Activated T-cell treated with anti-CD3 and anti-CD28 coated beads, Interleukin-2, amount 50 U/mL, for 48 hours (primary cell): ENCODE data around the gene FAF1.
"Not testable (repeated sequence)": the region's sequence is repeated elsewhere in the genome, so short reads cannot be mapped to it uniquely, and the experiment has no call there.

Source experiments
- DNase-seq, 2 experiments: peaks; one replicate each; pipeline ENCODE4 v3.0.0-alpha.2; 2020

FAF1 gene

DNA sequence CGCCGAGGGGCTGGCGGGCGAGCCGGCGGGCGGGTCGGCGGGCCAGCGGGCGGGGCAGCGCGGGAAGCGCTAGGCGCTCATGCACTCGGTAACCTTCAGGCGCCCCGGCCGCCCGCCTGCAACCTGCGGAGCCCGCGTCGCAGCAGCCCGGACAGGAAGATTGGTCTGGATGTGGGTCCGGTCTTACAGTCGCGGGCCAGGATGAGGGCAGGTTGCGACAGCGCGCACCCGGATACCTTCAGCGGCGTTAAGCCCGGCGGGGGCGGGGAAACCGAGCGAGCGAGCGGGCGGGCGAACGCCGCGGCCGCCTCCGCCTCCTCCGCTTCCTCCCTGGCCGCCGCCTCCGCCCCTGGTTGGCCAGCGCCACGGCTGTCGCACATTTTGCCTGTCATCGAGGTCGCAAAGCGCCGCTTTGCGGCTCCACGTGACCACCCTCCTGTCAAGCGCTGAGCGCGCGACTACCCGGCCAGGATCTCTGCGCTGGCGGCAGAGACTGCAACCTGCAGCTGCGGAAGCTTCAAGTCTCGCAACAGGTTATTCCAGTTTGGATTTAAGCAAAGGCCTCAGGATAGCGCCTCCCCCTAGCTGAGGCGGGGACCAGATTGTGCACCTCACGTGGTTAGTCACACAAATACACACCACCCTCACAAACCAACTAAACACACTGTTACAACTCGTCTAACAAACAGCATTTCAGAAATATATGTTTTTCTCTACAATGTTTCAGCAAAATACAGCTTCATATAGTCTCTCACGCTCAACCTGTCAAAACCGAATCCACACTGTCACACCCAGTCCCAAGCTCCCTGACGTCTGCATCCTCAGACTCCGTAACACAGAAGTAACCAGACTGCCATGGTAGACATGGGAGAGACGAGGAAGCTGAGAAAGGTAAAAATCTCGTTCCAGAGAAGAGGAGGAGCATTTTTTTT is at the start of gene FAF1:
FAF1 (minus strand) TSS at position 355 of the 932 bp plus-strand sequence. CDS start 456 bp downstream, outside the sequence.
- peak; percentile 96 to 98 for DNase-seq

DNA sequence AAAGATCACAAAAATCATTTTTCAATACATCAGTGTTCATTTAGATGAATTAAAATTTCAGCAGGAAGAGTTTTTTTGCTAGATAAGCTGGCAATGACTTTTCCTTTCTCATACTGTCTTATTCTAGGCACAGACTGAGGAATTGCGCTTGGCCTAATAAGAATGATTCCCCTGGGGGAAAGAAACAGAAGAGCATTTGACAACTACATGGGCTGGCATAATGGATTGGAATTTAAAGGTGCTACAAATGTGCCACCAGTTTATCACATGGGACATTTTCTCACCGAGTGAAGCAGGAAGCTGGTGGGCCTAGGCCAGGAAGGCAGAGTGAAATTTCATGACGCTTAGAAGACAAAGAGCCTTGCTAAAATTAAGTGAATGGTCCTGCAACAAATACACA is 49.3 kb upstream of the FAF1 start:
- DNase-seq: no peak

DNA sequence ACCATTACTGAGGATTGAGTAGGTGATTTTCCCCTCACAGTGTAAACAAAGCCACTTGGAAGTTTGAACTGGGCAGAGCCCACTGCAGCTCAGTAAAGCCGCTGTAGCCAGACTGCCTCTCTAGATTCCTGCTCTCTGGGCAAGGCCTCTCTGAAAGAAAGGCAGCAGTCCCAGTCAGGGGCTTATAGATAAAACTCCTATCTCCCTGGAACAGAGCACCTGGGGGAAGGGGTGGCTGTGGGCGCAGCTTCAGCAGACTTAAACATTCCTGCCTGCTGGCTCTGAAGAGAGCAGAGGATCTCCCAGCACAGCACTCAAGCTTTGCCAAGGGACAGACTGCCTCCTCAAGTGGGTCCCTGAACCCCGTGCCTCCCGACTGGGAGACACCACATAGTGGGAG is 45.5 kb upstream of the FAF1 start:
- not testable (repeated sequence) for DNase-seq

DNA sequence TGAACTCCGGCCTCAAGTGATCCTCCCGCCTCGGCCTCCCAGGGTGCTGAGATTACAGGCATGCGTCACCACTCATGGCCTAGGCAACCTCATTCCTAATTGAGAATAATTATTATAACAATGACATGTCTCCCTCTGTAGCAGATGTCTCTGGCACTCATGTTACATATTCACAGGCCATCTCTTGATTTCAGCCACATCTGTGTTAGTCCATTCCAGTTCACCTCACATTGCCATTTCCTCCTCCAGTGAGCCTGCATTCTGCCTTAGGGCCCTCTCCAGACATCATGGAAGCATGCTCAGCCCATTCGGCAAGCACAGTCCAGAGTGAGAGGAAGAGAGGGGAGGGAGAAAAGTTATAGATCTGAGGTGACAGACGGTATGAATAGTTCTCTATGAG is 42.4 kb upstream of the FAF1 start:
- no peak for DNase-seq

DNA sequence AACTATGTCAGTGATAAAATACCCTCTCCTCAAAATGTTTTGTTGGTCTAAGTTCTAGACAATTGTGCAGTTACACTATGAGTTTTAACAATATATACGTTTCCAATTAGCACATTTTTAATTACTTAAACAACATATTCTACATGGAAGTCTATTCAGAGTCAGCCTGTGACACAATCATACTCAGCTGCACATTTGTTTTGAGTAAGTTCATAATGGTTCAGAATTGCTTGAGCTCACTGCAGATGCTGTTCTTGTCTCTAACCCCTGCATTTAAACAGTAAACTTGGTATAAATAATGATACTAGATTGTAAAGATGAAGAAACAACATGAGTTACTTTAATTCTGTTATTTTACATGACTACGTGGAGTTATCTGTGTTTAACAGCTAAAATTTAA is 40.6 kb upstream of the FAF1 start:
- DNase-seq: no peak

DNA sequence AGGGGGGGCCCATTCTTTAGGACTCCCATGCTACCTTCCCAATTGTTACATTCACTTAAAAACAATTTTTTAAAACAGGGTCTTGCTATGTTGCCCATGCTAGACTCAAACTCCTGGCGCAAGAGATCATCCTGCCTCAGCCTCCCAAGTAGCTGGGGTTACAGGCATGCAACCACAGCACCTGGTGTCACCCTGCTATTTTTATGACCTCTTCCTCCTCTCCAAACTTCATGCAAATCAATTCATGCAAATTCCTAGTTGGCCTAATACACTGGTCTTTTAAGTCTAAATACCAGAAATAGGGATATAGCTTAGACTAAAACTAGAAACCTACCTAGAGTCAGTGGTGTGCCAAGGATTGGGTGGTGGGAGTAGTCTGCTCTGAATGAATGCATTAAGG is 40.1 kb upstream of the FAF1 start:
- DNase-seq: no peak

DNA sequence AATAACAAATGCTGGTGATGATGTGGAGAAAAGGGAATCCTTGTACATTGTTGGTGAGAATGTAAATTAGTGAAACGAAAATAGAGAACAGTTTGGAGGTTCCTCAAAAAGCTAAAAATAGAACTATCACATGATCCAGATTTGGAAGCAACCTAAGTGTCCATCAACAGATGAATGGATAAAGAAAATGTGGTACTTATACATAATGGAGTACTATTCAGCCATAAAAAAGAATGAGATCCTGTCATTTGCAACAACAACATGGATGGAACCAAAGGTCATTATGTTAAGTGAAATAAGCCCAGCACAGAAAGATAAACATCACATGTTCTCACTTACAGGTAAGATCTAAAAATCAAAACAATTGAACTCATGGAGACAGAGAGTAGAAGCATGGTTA is 39.3 kb upstream of the FAF1 start:
- not testable (repeated sequence) for DNase-seq

DNA sequence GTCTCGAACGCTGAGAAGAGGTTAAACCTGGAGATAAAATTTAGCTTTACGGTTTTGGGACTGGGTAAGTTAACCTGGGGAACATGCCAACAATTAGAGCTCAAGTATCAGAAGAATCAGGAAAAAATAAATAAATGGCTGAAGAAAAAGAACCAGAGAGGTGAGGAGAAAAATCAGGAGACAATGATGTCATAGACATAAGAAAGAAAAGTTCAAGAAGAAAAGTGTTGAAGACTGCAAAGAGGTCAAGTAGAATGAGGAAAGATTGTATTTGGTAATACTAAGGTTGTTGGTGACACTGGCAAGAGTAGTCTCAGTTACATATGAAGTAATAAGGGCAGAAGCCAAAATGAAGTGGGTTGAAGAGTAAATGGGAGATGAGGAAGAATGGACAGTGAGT is 36.0 kb upstream of the FAF1 start:
- no peak for DNase-seq

DNA sequence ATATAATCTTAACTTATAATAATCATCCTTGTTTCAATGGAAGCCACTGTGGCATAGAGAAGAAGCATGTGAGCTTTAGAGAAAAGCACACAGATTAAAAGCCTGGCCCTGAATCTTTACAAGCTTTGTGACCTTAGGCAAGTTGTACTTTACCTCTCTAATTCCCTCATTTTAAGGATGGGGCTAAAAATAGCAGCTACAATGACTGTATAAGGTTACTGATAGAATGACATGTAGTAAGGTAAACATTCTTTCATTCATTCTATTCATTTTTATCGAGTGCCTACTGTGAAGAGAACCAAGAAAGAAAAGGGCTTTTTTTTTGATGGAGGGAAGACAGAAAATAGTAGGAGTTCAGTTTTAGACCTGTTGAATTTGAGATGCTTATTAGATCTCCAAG is 35.6 kb upstream of the FAF1 start:
- no peak for DNase-seq

DNA sequence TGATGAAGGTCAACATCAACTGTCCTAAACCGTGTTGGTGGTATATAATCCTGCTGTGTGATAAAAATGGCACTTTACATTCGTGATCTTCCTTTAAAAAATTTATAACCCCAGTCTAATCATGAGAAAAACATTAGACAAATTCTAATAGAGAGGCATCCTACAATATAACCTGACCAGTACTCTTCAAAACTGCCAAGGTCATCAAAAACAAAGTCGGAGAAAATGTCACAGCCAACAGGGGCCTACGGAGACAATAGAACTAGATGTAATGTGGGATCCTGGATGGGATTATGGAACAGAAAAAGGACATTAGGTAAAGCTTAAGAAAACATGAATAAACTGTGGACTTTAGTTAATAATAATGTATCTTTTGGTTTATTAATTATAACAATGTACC is 34.9 kb upstream of the FAF1 start:
- DNase-seq: no peak

DNA sequence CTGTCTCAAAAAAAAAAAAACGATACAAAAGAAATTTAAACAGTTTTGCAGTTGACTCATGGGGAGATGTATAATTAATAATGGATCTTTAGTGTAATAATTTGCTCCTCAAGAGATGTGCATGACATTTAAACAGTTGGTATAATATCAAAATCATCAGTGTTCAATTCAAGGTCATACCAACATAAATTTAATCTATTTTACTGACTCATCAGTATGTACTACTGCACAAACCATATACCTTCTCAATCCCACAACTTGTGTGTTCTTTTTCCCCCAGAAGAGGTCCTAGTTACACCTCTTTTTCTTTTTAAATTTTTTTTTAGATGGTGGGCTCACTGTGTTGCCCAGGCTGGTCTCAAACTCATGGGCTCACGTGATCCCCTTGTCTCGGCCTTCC is 33.6 kb upstream of the FAF1 start:
- no peak for DNase-seq

DNA sequence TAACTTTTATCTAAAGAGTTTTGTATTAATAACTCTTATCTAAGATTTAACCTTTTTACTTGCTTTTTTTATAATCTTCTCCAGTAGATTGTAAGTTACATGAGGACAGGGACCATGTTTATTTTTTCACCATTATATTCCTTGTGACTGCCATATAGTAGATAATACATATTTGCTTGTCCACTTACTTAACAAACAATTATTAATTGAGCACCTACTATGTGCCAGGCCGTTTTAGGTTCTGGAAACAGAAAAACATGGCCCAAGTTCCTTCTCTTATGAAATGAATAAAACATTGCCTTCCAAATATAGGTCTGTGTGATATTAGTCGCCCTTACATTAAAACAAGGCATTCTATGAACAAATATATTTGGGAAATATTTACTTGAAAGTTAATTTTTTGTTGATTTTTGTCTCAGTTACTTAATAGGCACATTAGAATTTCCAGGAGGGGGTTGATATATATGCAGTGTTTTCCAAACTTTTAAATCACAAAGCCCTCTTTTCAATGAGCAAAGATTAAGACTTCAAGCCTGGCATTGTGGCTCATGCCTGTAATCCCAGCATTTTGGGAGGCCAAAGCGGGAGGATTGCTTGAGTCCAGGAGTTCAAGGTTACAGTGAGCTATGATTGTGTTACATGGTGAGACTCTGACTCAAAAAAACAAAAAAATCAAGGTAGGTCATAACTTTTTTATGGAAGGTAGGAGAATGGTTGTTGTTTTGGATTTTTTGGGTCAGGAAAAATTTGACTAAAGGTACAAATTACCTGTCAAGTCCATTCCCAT is 32.7 kb upstream of the FAF1 start:
- no peak for DNase-seq

DNA sequence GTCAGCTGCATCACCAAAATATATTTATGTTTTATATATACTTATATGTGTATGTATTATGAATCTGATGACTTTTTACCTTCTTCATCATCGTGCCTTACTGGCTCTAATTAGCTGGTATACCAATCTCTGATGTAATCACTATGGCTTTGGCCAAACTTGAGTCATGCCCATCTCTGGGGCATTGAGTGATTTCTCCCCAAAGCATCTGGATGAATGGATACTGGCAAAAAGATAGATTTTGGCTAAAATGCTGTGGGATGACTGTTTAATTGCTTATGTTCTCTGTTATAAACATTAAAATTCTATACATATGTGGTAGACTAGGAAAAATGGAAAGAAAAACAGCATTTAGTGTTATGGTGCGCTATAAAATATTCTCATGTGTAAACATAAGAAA is 29.6 kb upstream of the FAF1 start:
- no peak for DNase-seq

DNA sequence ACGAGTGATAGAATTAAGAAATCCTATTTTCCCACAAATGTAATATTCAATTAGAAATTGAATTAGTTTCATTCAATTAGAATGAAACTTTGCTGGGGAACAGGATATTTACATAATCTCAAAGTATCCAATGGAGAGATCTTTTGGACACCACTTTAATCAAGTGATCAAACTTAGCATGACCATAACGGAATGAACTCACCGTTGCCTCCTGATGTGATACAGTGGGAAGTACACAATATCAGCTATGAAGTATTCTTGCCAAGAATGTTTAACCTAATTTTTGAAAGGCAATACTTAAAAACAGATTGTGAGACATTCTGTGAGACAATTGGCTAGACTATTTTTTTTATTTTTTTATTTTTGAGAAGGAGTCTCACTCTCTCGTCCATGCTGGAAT is 26.6 kb upstream of the FAF1 start:
- no peak for DNase-seq

DNA sequence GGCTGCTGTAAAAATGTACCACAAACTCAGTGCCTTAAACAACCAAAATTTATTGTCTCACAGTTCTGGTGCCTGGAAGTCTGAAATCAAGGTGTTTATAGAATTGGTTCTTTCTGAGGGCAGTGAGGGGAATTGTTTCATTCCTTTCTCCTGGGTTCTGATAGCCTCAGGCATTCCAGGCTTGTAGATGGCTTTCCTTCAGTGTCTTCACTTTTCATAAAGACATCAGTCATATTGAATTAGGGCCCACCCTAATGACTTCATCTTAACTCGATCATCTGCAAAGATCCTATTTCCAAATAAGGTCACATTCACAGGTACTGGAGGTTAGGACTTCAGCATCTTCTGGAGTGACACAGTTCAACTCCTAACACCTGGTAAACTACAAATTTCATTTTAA is 25.0 kb upstream of the FAF1 start:
- no peak for DNase-seq

DNA sequence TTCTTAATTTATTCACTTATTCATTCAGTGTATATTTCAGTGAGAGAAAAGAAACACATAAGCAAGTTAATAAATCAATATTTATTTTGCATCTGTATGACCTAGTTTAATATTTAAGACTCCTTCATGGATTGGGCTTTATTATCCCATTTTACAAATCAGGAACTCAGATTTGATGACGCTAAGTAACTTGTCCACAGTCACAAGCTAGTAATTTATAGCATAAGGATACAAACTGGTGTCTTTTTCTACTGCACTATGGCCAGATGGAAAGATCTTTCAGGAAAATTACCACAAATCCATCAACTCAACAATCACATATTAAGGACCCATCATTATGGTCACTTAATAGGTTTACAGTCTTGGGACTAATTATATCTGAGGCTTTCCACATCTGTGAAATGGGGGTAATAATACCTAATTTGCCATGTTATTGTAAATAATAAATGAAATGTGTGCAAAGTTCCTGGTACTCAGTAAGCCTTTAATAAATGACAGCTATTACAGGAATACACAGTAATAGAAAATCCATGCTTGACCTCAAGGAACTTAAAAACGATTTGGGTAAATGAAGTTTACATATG is 23.2 kb upstream of the FAF1 start:
- DNase-seq: no peak

DNA sequence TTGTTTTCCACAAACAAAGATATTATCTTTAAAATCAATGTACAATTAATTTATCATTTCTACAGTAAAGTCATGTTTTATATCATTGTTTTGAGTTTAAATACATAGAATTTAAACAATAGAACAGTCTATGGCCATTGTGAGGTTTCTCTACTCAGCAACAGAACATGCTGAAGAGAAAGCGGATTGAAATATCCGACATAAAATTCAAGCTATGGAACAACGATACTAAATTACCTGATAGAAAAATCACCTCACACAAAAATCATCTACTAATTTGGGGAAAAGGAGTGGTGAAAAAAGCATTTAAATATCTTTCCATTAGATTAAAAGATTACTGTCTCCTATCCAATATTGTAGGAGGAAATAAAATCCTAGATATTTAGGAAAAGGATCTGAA is 22.5 kb upstream of the FAF1 start:
- DNase-seq: no peak

DNA sequence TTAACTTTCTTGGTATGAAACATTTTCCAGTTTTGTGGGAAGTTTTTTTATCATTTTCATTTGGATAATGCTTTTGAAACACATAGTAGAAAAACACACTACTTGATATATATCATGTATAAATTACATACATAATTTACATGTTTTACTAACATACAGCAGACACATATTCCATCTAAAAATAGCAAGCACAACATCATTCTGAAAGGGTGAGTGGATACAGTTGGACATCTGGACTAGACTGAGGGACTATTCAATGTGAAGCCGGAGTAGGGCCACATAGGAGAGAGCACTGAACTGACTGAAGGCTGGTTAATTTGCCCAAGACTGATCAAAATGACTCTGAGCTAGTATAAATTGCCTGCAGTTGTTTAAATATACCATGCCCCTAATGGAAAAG is 21.7 kb upstream of the FAF1 start:
- no peak for DNase-seq

DNA sequence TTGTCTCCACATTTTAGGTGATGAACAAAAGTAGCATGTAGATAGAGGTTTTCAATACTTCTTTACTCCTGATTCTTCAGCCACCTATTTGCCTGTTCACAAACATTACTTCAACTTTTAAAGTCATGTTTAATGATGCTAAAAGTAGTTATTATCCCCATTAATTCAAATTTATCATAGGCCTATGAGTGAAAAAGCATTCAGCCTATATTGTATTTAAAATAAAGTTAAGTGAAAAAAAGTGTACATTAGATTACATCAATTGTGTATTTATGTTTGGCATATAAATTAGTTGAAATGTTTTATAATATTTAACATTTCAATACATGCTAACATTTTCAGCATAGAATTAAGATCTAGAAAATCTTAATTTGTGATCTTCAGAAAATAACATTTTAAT is 20.4 kb upstream of the FAF1 start:
- no peak for DNase-seq

DNA sequence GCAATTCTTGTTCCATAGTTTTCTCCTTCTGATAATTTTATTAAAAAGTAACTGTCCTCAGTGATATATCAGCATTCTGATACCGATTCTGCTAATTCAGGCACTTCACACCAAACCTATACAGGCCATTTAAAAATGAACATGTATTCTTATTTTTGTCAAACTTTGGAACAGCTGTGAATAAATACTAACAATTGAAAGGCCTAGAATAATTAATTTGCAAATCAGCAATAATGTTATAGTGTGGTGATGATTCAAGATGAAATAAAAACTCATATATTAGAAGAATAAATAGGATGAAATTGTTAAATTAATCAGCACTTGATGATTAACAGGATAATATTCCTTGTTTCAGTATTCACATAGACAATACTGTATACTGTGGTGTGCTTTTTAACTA is 19.9 kb upstream of the FAF1 start:
- no peak for DNase-seq

DNA sequence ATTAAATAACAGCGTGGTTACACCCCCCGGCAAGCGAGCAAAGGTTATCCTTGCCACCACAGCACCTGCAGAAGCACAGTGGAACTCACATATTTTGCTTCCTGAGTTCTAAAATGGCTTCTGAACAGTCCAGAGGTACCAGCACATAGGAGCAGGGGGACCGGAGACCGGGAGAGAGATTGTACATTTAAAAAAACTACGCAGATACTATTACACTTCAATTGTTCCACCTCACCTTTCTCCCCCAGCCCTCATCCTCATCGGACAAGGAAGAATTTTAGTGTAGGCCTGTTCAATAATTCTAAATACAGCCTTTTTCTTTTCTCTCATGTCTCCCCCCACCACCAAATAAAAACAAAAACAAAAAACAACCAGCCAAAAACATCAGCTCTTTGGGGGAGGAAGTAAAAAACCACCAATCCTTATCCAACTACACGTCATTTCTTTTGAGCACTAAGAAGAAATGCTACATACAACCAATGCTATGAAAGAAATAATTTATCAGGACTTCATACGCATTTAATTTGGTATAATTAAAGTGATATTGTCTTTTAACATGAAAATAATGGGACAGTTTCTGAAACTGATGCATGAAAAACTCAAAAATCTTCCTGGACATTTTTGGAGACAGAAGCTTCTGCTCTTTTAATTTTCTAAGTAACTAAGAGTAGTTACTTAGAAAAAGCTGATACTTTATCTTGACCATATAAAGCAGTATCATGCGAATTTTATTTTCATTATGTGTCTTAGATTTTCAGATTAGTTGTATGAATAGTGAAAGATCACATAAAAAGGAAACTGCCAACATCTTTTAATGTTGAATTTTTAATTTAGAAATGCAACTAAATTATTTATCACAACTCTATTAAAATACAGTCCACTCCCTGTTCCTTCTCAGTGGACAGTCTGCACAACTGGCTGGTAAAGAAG is 19.1 kb upstream of the FAF1 start:
- DNase-seq: no peak

DNA sequence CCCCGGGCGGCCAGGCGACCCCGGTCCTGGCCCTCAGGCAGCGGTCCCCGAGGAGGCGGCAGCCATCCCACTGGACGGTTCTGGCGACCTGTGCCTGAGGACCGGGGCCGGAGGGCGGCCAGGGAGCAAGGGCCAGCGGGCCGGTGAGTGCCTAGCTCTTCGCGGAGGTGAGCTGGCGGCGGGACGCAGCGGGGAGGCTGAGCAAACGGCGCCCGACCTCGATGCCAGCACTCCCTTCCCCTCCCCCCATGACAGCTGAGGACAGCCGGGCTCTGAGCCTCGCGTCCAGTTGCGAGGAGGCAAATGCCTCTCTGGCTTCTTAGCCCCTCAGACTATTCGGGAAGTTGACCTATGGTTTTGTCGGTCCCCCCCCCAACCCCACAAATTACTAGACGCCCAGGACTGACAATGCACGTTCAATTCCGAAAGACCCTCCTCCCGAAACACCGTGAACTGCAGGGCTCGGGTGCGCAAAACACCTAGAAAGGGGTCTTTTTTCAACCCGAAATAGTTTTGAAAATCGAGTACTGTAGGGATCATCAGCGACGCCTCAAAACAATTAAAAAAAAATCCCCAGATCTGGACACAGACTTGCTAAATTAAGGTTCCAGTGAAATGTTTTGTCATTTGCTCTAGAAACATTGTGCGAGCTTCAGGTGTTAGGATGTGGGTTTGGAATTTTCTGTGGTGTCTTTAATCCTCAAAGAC is 18.2 kb upstream of the FAF1 start:
- DNase-seq: peak; percentile 36 to 51
